Left kidney (tissue), 2 donors: Measurements from ENCODE around the gene ASB7. TPM values are rescaled to one million over a fixed set of nuclear protein-coding genes. Genes with fewer than 3 reads are reported as not detected.
"Not testable (repeated sequence)": the region's sequence is repeated elsewhere in the genome, so short reads cannot be mapped to it uniquely, and the experiment has no call there.

Experiments used
- DNase-seq: peaks from one replicate; pipeline ENCODE4 v3.0.0-alpha.2; 2013
- polyA plus RNA-seq: library from polyadenylated mRNA; unstranded; fragments of 120-200 nt; gene quantifications from one replicate; pipeline ENCODE4 v1.2.1, GENCODE V29; 2013; ENCODE audit not compliant: insufficient read length

Gene ASB7
- polyA plus RNA-seq, 1 donor = 16.9 TPM

GRCh38 chr15:100648951-100649350 is 46.6 kb downstream of the ASB7 start:
- no peak for DNase-seq

- no peak for DNase-seq
These were observed 48.3 kb downstream of the ASB7 start for GRCh38 chr15:100650685-100651084.

- no peak for DNase-seq
These were observed 48.9 kb downstream of the ASB7 start for GRCh38 chr15:100651253-100651652.

GRCh38 chr15:100652116-100652515 is 49.7 kb downstream of the ASB7 start:
- DNase-seq = no peak

- DNase-seq = no peak
These were observed 51.2 kb downstream of the ASB7 start for GRCh38 chr15:100653608-100654007.

GRCh38 chr15:100658895-100659294 is 56.5 kb downstream of the ASB7 start:
- no peak for DNase-seq

- no peak for DNase-seq
These were observed 58.8 kb downstream of the ASB7 start for GRCh38 chr15:100661156-100661555.

GRCh38 chr15:100663086-100663914 is 60.9 kb downstream of the ASB7 start:
- no peak for DNase-seq

- no peak for DNase-seq
These were observed 61.5 kb downstream of the ASB7 start for GRCh38 chr15:100663915-100664281.

- no peak for DNase-seq
These were observed 63.2 kb downstream of the ASB7 start for GRCh38 chr15:100665570-100665969.

GRCh38 chr15:100667405-100668347 is 65.3 kb downstream of the ASB7 start:
- peak; percentile 45 for DNase-seq

- DNase-seq = no peak
These were observed 66.0 kb downstream of the ASB7 start for GRCh38 chr15:100668348-100668745.

- no peak for DNase-seq
These were observed 66.9 kb downstream of the ASB7 start for GRCh38 chr15:100669260-100669659.

- DNase-seq = no peak
These were observed 68.2 kb downstream of the ASB7 start for GRCh38 chr15:100670505-100671021.

GRCh38 chr15:100671124-100671680 is 68.8 kb downstream of the ASB7 start:
- no peak for DNase-seq

- no peak for DNase-seq
These were observed 69.6 kb downstream of the ASB7 start for GRCh38 chr15:100671858-100672543.

- DNase-seq = no peak
These were observed 70.6 kb downstream of the ASB7 start for GRCh38 chr15:100672959-100673358.

GRCh38 chr15:100679151-100679550 is 76.8 kb downstream of the ASB7 start:
- DNase-seq = not testable (repeated sequence)

- no peak for DNase-seq
These were observed 78.3 kb downstream of the ASB7 start for GRCh38 chr15:100680726-100681125.

- no peak for DNase-seq
These were observed 79.0 kb downstream of the ASB7 start for GRCh38 chr15:100681335-100681746.

GRCh38 chr15:100682468-100682867 is 80.1 kb downstream of the ASB7 start:
- DNase-seq = no peak

GRCh38 chr15:100683434-100683833 is 81.0 kb downstream of the ASB7 start:
- no peak for DNase-seq
